ENCODE data around the gene SOCS1. TPM values are rescaled to one million over a fixed set of nuclear protein-coding genes. Genes with fewer than 3 reads are reported as not detected.

Gene SOCS1
- total and polyA plus RNA-seq, 2 of the 8 experiments (the other 6 are each of a cell fraction or from before 2014, with no cell fraction given): 21.0 to 48.9 TPM

DNA sequence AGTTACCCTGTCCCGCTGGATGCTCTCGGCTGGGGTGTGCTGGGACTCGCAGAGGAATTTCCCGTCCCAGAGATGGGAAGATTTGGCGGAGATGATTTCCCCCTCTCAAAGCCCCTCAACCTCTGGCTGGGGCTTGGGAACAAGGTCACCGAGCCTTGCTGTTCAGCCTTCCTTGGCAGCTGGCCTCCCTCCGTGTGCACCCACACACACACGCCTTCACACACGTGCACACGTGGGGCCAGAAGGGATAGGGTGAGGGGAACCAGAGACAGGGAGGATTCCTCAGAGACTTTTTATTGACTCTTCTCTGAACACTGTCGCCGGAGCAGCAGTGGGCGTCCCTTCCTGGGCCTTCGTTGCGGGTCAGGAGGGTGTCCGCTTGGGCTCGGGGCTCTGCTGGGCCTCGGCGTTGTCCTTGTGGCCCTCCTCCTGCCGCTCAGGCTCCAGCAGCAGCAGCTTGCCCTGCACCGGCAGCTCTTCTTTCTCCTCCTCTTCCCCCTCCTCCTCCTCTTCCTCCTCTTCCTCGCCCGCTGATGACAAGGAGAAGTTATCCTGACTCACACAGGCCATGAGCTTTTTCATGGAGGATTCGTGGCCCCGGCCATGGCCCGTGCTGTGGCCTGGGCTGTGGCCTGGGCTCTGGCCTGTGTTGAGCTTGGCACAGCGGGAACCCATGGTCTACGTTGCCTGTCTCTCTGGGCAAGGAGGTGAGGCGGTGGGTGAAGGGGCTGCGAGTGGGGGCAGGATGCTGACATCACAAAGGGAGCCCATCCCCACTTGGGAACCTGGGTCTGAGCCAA, 17.1 kb upstream of the SOCS1 start, which contains the start of gene PRM3:
Gene PRM3 (minus strand): TSS at position 709 of the 800 bp plus-strand sequence. CDS start 34 bp downstream, at position 675.
- 91% methylated on average over 26 of the region's 30 CpGs; no CpG with 5 or more reads in 1 of the 2 experiments for WGBS, 2 experiments (ENCODE audit: extremely low coverage in 1 of 2, insufficient coverage in 1 of 2, insufficient read length in 1 of 2, insufficient replicate concordance in 2 of 2, low coverage in 1 of 2, low lambda C conversion rate in 2 of 2, missing lambda C conversion rate in 1 of 2)
- Histone ChIP-seq H3K4ac (replicated peaks; ENCODE audit: insufficient read length, low read depth, low read length) (no peak within 1 kb of the TSS), H3K27me3 (replicated peaks in 1 of 4; ENCODE audit: control insufficient read depth in 3 of 4, extremely low read depth in 1 of 4, insufficient read depth in 3 of 4, low read length in 3 of 4) (no peaks in the 10 kb centered on the region), H4K20me1 (replicated peaks in 1 of 2; ENCODE audit: control insufficient read depth in 1 of 2, insufficient read depth in 2 of 2, low read length in 2 of 2) (no peaks in the 10 kb centered on the region), H3K79me2 (ENCODE audit: control insufficient read depth in 1 of 2, insufficient read depth in 2 of 2, low read length in 2 of 2) (no peaks in the 10 kb centered on the region), H3K23ac (ENCODE audit: insufficient read length) (no peak within 1 kb of the TSS), H4K5ac (ENCODE audit: insufficient read length, low read depth, low read length) (no peak within 1 kb of the TSS), H2BK12ac (ENCODE audit: low read depth, low read length) (peak within 1 kb of the TSS; percentile 90; the same call in 1 of the 2 replicates), H2AK5ac (ENCODE audit: low read depth, low read length) (peak within 1 kb of the TSS; percentile 8; the same call in 1 of the 2 replicates), H3K36me3 (ENCODE audit: control insufficient read depth in 2 of 4, insufficient read depth in 4 of 4, low read length in 3 of 4) (no peaks in the 10 kb centered on the region), H2AFZ (ENCODE audit: low read length) (peak within 1 kb of the TSS; percentile 65), H2BK120ac (replicated peaks; ENCODE audit: low read depth, low read length) (no peak within 1 kb of the TSS), H2BK20ac (ENCODE audit: low read length) (peak within 1 kb of the TSS; percentile 80; the same call in 1 of the 2 replicates), H3K23me2 (ENCODE audit: low read depth, low read length) (no peaks in the 10 kb centered on the region; the same call in 1 of the 2 replicates), H3K14ac (ENCODE audit: insufficient read length) (no peak within 1 kb of the TSS), H3K4me3 (ENCODE audit: extremely low read depth in 1 of 4, insufficient read depth in 2 of 4, low read depth in 3 of 4, low read length in 4 of 4) (no peak within 1 kb of the TSS), H3K27ac (ENCODE audit: low read depth, low read length) (no peak within 1 kb of the TSS), H3K9me3 (ENCODE audit: insufficient read depth in 2 of 2, low read depth in 1 of 2, low read length in 1 of 2) (no peaks in the 10 kb centered on the region), H2BK15ac (ENCODE audit: low read length) (peak within 1 kb of the TSS; percentile 99; the same call in 1 of the 2 replicates), H4K91ac (replicated peaks; ENCODE audit: insufficient read length, low read length) (peak within 1 kb of the TSS; percentile 70), H3K9ac (replicated peaks in 1 of 4; ENCODE audit: extremely low read depth in 1 of 4, low read depth in 3 of 4, low read length in 3 of 4) (no peak within 1 kb of the TSS), H3K4me1 (replicated peaks in 1 of 4; ENCODE audit: control insufficient read depth in 3 of 4, insufficient read depth in 4 of 4, low read length in 3 of 4) (peaks cover 0 to 5% (median 0%) of the 10 kb centered on the region in 4 experiments; a peak in 2 of 7 replicates), H2BK5ac (ENCODE audit: low read depth, low read length) (peak within 1 kb of the TSS; percentile 52; the same call in 1 of the 2 replicates), H3K4me2 (ENCODE audit: insufficient read depth in 1 of 2, low read depth in 2 of 2, low read length in 2 of 2) (no peak within 1 kb of the TSS), H3K56ac (replicated peaks; ENCODE audit: insufficient read length, low read depth, low read length) (no peak within 1 kb of the TSS), H3K18ac (ENCODE audit: extremely low read depth, low read length) (peak within 1 kb of the TSS; percentile 19), H3K79me1 (ENCODE audit: low read depth, low read length) (no peaks in the 10 kb centered on the region), H4K8ac (ENCODE audit: extremely low read depth, insufficient read depth, low read length) (peak within 1 kb of the TSS; percentile 41; the same call in 1 of the 2 replicates)
- ChIA-PET POLR2A (ENCODE audit: partially characterized antibody) (interaction anchor here (0.6 to 2.7 kb wide), 8 partner anchors 11 to 80 kb away, joined by 3 to 11 read pairs (median 4); partner anchors contain the start of gene SOCS1), CTCF (ENCODE audit: partially characterized antibody) (interaction anchor here (0.6 to 8.1 kb wide), 12 partner anchors 10 to 185 kb away, joined by 3 to 79 read pairs (median 4); partner anchors contain the start of gene SOCS1)
- no peak for FAIRE-seq
- no peak for DNase-seq (ENCODE audit: low read depth in 1 of 2, low spot score in 2 of 2)
- TF ChIP-seq SIRT6 (IDR thresholded peaks at IDR 0.05; ENCODE audit: low read length) (no peak), RBBP5 (IDR thresholded peaks at IDR 0.05; ENCODE audit: borderline replicate concordance, low read depth, low read length) (no peak), NANOG (IDR thresholded peaks at IDR 0.05; ENCODE audit: insufficient read depth, low read depth, low read length, poor library complexity, severe bottlenecking) (no peak), GABPA (IDR thresholded peaks at IDR 0.05; ENCODE audit: borderline replicate concordance, insufficient read depth, low read length) (no peak), BACH1 (IDR thresholded peaks at IDR 0.05; ENCODE audit: low read length) (no peak), RNF2 (IDR thresholded peaks at IDR 0.05; ENCODE audit: borderline replicate concordance, low read depth, low read length, missing control alignments, poor library complexity, severe bottlenecking) (no peak), NRF1 (IDR thresholded peaks at IDR 0.05; ENCODE audit: low read depth, low read length) (no peak), HDAC2 (IDR thresholded peaks at IDR 0.05; ENCODE audit: borderline replicate concordance in 1 of 2, low read depth in 2 of 2, low read length in 2 of 2) (no peak), TAF7 (optimal IDR thresholded peaks at IDR 0.05; ENCODE audit: borderline replicate concordance, low read depth, low read length) (no peak), SP2 (IDR thresholded peaks at IDR 0.05; ENCODE audit: low read length) (no peak)

Measured in H1 (cell line).